Hematopoietic multipotent progenitor cell treated with erythropoietin and hydrocortisone succinate and interleukin-3 and kit ligand, for 17 days (in vitro differentiated cells): Measurements from ENCODE around the gene FGD3.
A peak's percentile ranks its signal among the peaks of the same experiment; 100 is the strongest.

Experiments
- DNase-seq: peaks from one replicate; pipeline ENCODE4 v3.0.0-alpha.2; 2015; ENCODE audit warnings: low spot score

Gene FGD3

DNA sequence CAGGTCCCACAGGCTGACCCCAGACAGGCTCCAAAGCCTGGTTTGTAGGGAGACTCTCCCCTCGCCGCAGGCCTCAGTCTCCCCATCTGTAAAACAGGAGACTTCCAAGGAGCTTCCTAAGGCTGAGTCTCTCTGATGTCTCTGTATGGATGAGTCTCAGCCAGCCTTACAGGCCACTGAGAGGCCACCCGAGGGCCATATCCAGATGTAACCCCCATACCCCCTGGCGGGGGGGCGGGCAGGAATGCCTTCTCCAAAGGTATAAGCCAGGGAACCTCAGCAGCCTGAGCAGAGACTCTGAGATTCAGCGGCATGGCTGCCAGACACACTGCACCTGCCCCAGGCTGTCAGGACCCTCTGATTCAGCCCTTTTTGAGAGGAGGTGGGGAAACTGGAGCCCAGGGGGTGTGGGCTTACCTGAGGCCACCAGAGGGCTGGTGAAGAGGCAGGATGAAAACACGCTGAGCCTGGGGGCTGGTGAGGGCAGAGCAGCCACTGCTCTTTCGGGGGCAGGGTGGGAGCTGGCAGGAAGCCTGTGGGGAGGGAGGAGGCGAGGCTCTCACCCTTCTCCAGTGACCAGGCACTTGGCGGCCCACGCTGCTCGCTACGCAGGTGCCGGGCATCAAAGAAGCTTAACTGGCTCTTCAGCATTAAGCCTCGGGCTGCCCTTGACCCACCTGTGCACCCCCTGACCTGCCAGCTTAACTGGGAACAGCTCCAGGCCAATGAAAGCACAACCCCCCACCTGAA lies 105.6 kb downstream of the FGD3 start:
- DNase-seq: no peak

DNA sequence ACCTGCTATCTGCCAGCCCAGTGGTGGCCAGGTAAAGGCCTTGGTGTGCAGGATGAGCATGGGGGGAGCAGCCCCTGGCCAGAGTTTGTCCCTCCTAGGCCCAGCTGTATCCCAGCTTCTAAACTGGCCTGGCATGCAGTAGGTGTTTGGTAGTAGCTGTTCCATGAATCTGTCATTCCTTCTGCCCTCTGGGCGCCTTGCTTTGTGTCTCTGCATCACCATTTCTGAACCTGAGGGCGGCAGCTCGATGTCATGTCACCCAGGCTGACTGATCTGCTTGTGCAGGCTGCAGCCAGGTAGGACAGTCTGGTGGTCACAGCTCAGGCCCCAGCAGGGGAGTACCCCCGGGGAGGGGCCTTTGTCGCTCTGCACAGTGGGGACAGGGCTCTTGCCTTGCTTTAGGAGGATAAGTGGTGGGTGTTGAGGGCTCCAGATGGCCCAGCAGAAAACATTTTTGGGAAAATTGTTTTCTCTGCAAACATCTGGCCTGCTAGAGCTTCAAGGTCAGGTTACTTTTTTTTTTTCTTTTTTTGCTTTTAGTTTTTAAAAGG lies 106.5 kb downstream of the FGD3 start:
- DNase-seq: no peak

DNA sequence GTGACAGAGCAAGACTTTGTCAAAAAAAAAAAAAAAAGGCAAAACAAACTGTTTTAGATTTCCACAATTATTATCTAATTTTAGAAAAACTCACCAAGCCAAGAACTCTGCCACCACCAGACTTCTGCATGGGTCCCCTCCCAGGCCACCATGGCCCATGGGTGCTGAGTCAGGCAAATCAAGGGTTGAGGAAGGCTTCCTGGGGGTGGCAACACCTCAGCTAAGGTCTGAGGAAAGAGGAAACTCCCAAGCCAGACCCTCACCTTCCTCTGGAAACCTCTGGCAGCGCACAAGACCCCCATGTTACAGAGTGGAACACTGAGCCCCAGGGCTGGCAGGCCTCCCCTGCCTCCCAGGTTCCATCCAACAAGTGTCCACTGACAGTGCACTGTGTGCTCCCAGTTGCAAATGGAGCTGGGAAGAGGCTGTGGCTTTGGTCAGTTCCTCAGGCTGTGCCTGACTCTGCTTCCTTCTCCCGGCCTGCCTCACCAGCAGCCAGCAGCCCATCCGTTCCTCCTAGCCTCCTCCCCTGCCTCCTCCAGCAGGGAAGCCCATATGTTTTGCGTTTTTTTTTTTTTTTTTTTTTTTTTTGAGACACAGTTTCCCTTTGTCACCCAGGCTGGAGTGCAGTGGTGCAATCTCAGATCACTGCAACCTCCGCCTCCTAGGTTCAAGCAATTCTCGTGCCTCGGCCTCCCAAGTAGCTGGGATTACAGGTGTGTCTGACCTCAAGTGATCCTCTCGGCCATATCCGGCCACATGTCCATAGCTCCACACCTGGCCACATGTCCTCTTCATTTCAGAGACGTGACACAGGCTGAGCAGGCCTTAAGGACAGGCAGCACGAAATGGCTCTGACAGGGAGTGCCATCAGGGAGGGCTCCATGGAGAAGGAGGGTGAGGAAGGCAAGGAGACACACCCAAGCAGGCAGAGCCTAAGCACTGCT lies 107.7 kb downstream of the FGD3 start:
- no peak for DNase-seq

DNA sequence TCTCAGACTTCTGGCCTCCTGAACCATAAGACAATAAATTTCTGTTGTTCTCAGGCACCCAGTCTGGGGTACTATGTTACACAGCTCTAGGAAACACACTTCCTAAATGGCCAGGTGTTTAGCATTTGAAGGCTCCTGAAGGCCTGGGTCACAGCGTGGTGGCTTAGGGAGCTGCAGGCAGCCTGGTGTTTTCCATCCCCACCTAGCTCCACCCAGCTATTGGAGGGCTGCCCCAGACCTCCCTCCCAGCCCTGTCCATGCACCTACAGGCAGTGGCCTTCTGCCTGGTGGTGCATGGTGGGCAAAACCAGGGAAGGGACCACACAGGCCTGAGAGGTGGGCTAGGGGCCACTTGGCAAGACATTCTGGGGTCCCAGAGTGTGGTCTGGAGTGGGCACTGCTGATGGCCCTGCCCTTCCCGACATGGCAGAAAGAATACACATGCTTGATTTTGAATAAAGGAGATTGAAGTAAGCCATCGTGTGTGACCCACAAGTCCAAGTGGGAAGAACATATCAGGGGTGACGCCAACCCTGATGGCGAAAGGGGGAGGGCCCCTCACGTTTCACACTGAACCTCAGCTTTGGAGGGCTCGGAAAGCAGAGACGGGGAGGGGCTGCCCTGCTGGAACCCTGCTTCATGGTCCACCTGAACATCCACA lies 109.8 kb downstream of the FGD3 start:
- no peak for DNase-seq

DNA sequence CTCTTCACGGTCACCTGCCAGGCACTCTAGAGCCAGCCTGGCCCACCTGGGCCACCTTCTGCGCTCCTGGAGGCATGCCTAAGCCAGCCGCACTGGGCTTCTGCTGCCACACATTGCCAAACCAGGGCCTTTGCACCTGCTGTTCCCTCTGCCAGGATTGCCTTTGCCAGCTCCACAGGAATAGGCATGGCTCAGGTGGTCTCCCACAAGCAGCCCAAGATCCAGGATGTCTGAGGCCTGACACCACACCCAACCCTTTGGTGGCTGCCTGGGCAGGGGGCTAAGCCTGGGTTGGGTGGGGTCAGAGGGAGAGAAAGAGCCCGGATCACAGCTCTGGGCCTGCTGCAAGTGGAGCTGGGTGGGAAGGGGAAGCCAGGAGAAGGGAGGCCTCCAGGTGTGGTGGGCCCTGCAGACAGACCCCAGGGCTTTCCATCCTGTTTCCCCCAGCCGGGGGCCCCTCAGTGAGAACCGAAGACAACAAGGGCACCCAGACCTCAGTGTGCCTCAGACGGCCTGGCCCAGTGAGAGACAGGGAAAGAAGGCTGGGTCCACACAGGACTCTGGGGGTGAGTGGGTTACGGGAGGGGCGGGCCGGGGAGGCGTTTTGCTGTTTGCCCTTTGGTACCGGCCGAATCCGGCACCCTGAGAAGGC lies 110.5 kb downstream of the FGD3 start:
- DNase-seq: no peak

DNA sequence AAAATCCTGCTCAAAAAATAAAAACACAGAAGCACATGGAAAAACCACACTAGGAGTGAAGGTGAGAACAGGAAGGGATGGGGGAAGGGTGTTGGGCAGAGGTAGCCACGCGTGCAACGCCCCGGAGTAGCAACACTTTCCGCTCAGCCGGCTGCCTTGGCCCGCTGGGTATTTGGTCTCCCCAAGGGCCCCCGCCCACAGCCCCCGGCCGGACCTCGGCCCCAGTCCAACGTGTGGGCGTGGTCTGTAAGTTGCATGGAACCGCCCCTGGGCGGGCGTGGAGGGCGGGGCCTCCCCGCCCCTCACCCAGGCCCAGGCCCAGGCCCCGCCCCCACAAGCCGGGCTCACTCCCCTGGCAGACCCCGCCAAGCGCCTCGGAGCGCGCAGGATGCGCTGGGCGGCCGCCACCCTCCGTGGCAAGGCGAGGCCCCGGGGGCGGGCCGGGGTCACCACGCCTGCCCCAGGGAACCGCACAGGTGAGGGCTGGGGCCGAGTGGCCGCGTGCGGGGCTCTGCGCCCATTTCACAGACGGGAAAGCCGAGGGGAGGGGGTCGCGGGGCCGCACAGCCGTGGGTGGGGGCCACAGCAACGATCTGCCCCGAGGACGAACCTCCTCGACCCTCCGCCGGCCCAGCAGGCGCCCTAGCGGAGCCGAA lies 111.2 kb downstream of the FGD3 start, which contains the start of gene SUSD3:
Gene SUSD3 (plus strand): TSS at position 347 of the 656 bp plus-strand sequence. CDS start 42 bp downstream, at position 389.
- DNase-seq: peak; percentile 38

DNA sequence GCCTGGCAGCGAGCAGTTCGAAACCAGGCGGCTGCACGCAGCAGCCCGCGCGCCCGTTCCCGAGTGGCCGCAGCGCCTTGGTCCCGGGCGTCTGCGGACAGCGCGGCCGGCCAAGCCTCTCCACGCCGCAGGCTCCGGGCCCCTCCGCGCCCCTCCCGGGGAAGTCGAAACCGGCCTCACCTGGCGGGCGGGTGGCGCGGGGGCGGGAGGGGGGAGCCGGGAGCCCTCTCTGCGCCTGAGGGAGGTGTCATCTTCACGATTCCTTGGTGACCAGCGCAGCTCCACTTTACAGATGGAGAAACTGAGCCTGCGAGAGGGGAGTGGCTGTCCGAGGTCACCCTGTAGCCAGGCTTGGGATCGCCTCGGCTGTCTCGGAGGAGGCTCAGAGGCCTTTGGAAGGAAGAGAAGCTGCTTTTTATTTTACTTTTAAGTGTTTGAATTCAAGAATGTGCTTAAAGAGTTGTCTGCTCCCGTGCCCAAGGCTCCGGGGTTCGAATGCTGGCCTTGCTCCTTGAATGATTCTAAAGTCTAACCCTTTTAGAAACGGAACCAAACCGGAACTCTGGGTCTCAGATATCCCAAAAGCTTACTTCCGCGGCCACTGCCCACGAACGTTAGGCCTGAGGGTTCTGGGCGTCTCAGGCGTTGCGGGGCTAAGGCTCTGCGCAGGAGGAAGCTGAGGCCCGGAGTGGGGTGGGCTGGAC lies 111.8 kb downstream of the FGD3 start:
- DNase-seq: no peak

DNA sequence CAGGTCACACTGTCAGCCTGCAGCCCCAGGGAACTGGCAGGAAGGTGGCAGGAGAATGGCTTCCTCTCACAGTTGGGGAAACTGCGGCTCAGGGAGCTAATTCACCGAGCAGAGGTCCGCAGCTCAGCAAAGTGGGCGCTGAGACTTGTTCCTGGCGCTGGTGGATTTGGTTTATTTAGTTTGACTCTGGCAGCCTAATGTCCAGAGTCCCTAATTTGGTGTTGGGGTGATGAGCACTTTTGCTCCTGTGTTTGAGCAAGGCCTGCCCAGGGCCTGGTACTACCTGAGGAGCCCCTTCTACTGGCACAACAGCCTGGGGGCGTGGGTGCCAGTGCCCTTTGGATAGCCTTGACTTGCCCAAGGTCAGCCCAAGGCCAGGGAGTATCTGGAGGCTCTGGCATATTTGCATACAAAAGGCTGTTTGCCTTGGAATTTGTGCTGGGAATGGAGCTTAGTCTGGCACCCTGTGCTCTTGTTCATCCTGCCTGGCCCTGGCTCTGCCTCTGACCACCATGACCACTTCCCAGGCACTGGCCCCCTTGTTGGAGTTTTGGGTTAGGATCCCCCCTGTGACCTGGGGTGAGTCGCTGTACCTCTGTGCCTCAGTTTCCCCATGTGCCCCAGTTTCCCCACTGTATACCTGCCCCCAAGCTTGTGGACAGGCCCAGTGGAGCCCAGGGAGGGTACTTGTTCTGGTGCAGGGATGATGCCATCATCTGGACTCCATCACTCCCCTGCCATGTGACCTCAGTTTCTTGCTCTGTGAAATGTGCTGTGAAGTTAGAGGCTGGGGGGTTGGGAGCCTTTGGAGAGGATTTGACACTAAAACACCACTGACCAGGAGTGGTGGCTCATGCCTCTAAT lies 112.6 kb downstream of the FGD3 start:
- no peak for DNase-seq

DNA sequence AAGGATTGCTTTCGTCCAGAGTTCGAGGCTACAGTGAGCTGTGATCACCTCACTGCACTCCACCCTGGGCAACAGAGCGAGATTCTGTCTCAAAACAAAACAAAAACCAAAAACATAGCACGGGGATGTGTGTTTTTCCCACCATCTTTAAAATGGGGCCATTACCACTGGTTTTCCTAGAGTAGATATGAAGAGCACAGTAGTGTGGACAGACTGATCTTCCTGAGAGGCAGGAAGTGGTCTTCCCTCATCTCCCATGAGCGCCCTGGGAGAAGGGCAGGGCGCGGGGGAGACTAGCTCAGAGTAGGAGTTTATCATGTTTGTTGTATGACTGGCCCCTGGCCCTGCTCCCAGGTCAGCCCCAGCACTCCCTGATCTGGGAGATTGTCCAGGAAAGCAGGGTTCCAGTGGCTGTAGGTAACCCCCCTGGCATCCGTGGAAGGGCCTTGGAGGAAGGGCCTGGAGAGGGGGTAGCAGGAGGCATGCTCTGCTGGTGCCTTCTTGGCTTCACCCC lies 113.5 kb downstream of the FGD3 start:
- no peak for DNase-seq

DNA sequence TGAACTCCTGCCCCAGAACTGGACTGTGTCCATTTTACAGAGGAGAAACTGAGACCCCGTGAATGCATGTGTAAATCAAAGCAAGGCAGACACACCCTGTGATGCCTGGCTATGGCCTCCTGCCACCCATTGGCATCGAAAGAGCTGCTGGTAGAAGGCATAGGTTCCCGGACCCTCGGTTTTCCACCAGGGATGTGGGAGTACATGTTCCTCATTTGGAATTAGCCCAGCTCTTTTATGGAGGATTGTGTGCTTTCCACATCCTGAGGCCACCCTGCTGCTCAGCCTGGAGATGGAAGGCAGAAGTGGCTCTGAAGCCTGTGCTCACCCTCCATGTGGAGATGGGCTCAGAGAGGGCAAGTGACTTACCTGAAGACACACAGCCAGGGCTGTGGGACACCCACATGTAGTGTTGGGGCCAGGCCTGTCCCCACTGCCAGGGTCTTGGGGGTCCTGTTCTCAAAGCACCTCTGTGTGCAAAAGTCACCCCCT lies 114.0 kb downstream of the FGD3 start:
- DNase-seq: no peak

DNA sequence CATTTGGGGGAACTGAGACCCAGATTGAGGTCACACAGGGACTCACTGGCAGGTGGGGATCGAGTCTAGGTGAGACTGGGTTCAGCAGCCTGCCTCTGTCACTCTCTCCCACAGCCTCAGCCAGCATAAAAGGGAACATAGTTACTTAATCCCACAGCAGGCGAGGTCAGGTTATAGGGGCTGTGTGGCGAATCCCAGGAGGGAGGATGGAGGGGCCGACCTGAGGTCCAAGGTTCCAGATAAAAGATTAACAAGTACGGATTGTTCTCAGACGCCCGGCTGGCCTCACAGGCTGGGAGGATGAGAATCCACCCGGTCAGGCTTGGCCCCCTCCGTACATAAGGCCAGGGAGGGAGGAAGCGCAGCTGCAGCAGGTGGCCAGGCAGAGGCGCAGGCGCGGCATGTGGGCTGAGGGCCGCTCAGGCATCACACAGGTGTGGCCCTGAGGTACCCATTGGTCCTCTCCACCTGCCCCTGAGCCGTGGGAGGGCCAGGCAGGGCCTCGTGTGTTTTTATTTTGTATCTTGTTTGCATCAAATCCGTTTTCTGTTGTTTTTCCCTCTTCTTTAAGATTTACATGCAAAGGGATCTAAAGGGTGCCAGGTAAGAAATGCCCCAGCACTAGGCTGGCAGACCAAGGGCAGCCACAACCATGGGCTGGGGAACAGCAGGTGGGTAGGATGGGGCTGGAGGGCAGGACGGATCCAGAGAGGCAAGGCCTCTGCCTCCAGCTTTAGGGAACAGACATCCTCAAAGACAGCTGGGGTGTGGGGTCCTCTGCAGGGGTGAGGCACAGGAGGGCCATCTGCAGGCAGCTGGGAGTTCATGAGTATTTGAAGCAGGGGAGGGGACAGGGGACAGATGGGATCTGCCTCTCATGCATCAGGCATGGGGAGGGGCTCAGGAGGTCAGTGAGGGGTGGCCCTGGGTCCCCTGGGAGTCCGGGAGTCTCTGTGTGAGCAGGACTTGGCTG lies 114.8 kb downstream of the FGD3 start:
- no peak for DNase-seq

DNA sequence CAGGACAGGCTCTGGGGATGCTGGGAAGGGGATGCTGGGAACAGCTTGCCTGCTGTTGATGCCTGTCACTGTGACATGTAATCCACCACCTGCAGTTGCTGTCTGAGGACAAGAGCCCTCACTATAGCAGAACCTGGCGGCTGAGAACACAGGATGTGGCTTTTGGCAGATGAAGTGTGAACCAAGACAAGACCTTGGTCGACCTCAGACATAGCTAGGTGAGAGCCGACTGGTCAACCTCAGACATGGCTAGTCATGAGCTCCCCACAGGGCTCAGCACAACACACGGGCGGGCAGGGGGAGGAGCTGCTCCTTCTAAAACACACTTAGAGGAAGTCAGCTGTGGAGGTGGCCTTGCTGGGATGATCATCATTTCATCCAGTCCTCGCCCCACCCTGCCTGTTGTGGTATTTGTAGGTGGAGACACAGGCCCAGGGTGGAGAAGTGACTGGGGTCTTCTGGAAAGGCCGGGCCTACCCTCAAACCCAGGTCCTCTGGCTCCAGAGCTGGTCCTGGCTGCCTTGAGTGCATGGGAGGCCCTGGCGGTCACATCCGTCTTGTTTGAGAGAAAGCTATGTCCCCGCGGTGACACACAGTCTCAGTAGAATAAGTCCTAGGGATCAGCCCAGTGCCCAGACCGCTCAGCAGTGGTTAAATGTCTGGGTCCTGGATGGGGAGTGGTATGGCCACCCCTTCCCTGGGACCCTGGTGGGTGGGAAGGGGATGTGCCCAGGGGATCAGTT lies 117.2 kb downstream of the FGD3 start:
- DNase-seq: no peak

DNA sequence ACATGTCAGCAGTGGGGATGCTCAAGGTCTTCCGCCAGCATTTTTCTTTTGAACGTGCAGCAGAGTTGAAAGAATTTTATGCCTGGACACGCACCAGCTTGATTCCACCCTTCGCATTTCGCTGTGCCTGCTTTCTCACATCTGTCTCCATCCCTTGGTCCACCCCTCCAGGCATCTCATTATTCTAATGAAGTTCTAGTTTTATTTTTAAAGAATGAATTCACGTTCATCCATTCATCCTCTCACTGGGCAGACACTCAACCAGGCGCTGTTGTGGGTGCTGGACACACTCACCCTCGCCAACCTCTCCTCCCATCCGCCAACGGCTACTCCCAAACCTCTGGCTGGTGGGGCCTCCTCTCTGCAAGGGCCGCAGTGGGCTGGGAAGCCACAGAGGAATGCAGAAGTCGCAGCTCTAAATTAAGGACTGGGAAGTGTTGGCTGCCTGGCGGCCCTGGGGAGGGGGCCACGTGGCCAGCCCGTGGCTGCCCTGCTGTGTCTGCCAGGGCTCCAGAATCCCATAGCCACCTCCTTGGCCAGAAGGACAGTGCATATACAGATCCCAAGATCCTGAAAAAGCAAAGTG lies 117.9 kb downstream of the FGD3 start:
- DNase-seq: no peak

DNA sequence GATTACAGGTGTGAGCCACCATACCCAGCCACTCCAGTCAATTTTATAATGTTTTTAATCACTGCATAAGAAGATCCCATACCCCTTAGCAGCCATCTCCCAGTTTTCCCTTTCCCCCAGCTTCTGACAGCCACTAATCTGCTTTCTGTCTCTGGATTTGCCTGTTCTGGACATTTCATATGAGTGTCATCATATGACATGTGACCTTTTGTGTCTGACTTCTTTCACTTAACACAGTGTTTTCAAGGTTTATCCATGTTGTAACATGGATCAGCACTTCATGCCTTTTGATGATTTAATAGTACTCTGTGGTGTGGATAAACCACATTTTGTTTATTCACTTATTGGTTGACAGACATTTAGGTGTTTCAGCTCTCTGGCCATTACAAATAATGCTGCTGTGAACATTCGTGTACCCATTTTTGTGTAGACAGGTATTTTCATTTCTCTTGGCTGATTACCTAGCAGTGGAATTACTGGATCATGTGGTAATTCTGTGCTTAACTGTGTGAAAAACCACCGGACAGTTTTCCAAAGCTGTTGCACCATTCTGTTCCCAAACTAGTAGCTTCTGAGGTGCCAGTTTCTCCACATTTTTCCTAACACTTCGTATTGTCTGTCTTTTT lies 119.8 kb downstream of the FGD3 start:
- no peak for DNase-seq

DNA sequence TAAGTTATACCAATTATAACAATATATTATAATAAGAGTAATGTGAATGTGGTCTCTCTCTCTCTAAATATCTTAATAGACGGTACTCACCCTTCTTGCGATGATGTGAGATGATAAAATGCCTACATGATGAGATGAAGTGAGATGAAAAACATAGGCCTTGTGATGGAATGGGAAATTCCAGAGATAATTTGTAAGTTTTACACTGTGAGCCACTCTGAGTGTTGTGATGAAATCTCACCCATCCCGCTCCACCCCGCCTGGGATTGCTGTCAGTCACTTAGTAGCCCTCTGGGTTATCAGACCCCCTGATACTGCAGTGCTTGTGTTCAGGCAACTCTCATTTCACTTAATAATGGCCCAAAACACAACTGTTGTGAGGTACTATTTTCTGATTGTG lies 121.6 kb downstream of the FGD3 start:
- DNase-seq: no peak

DNA sequence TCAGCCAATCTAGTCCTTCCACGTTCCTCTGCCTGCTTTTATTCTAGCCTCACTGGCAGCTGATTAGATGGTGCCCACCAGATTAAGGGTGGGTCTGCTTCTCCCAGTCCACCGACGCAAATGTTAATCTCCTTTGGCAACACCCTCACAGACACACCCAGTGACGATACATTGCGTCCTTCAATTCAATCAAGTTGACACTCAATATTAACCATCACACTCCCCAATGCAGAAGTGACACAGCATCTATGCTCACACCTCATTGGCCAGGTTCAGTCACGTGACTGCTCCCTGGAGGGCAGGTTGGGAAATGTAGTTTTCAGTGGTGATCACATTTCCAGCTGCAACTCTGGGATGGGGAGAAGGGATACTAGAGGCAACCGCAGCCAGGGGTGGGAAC lies 124.1 kb downstream of the FGD3 start:
- peak; percentile 88 for DNase-seq
